ENCODE results near the gene AGPAT2.
A peak's percentile ranks its signal among the peaks of the same experiment; 100 is the strongest.
"Not testable (repeated sequence)": the region's sequence is repeated elsewhere in the genome, so short reads cannot be mapped to it uniquely, and the experiment has no call there.

The AGPAT2 gene

DNA sequence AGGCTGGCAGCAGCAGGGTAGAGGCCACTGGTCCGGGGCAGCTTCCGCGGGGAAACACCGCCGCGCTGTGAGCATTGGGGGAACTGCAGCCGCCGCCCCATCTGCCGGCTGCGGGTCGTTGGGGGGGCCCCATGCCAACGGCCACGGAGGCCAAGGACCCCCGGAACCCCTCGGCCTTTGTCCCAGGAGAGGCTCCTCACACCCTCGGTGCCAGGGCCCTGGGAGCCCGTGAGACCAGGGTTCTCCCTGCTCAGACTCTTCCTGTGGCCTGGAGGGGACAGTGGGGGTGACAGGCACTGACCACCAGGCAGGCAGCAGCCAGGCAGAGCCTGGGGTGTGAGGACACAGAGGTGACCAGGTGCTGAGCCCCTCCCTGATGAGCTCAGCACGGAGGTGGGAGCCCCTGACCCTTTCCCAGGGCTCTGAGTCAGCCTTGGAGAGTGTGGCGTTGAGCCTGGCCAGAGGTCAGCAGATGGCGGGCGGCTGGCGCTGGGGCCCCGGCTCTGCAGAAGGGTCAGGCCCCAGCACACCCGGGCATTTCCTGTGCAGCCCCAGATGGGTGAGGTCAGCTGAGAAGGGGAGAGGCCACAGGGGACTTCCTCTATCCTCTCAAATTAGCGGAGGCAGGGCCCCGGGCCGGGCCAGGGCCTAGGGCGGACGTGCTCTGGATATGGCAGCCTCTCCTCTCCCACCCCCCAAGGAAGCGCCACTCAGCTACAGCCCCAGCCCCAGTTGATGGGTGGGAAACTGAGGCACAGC is 42.5 kb downstream of the AGPAT2 start:
- peak; percentile 72 for DNase-seq

DNA sequence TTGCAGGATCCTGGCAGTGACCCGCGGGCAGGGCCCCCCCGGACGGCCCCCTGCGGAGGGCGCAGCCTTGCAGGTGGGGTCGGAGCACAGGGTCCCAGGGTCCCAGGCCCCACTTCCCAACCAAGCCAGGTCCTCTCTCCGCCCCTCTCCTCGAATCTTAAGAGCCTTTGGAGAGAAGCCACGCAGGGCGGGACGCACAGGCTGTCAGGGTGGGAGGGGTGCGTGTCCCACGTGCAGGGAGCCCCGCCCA is 43.0 kb downstream of the AGPAT2 start:
- DNase-seq, result no peak

DNA sequence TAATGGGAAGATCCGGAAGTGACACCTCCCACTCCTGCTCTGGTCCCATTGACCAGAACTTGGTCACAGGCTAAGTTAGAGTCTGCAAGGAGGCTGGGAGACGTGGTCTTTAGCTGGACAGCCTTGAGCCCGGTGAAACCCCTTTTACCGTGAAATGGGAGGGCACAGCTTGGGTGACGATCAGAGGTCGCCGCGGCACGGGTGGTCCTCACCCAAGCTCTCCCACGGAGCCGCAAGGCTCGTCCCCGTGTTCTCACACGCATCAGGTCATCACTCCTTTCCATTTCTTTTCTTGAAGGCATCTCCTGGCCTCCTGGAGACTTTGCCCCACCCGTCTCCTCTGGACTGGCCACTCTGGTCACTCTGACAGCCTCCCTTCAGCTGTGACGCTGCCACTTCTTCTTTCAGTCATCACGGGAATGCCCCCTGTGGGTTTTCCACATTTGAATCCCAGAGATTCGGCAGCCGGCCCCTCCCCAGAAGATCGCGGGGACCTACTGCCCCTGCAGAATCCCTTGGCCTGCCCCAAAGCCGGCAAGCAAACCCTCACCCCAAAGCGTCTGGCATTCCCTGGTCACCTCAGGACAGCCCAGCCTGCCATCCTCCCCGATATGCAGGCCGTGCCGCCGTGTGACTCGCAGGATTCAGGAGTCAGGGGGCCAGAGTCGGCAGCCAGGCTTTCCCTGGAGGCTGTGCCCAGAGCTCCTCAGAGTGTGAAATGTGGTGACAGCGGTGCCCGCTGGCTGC is 43.5 kb downstream of the AGPAT2 start:
- no peak for DNase-seq

DNA sequence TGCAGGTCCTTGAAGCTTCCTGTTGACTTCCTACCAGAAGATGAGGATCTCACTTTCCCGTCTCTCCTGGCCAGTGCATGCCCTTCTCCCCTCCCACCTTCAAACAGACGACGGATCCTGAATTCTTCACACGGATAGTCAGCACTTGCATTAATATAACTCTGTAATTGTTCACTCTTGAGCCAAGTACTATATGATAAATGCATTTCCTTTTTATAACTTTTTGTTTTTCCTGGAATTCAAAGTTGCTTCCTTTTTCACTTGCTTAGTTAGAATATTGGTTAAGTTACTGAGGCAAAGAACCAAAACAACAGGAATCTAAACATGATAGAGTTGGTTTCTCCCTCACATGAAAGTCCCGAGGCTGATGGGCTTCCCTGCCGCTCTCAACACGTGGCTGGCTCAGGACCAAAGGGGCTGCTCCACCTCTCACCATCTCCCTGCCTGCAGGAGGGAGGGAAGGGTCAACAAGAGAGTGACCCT is 44.8 kb downstream of the AGPAT2 start:
- no peak for DNase-seq

DNA sequence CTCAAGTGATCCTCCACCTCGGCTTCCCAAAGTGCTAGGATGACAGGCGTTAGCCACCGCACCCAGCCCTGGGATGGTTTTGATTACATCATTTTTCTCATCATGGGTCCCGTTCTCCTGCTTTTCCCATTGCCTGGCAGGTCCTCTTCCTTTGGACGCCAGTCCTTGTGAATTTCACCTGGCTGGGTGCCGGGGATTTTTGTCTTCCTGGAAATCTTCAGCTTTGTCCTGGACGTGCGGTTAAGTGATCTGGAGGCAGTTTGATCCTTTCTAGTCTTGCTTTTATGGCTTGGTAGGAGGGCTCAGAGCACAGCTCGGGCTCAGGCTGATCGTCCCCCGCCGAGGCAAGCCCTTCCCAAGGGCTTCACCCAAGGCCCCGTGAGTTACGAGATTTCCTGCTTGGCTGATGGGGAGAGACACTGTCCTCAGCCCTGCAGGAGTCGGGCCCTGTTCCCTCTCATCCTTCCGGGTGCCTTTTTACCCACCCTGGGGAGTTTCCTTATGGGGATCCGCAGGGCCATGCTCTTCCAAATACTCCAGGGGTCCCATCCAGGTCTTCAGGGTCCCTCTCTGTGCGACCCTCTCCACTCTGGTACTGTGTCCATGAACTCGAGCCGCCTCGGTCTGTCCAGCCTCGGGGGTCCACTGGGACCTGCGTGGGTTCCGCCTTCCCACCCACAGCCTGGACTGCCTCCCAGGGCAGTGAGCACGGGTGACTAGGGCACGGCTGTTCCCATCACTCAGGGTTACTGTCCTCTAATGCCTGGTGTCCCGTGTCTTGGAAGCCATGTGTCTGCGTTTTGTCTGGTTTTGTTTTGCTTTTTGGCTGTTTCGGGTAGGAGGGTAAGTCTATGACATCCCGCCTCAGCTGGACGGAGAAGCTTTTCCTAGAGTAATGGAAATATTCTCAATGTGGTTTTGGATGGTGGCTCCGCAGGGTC is 46.8 kb downstream of the AGPAT2 start:
- no peak for DNase-seq

DNA sequence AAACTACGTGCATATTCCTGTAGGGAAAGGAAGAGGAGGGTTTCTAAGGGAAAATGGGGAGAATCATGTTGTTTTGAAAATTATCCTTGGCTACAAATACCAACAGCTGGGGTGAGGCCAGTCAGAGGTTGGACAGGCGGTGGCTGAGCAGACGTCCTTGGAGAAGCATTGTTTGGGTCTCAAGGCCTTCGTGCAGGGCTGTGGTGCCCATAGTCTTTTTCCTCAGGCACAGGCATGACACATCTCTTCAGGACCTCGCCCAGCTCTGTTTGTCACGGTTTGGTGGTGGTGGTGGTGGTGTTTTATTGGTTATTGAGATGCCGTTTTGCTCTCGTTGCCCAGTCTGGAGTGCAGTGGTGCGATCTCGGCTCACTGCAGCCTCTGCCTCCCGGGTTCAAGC is 52.4 kb downstream of the AGPAT2 start:
- no peak for DNase-seq

DNA sequence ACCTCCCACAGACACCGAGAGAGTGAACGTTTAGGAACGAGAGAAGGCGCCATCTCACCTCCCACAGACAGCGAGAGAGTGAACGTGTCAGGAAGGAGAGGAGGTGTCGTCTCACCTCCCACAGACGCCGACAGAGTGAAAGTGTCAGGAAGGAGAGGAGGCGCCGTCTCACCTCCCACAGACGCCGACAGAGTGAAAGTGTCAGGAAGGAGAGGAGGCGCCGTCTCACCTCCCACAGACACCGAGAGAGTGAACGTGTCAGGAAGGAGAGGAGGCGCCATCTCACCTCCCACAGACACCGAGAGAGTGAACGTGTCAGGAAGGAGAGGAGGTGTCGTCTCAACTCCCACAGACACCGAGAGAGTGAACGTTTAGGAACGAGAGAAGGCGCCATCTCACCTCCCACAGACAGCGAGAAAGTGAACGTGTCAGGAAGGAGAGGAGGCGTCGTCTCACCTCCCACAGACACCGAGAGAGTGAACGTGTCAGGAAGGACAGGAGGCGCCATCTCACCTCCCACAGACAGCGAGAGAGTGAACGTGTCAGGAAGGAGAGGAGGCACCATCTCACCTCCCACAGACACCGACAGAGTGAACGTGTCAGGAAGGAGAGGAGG is 54.7 kb downstream of the AGPAT2 start:
- not testable (repeated sequence) for DNase-seq

DNA sequence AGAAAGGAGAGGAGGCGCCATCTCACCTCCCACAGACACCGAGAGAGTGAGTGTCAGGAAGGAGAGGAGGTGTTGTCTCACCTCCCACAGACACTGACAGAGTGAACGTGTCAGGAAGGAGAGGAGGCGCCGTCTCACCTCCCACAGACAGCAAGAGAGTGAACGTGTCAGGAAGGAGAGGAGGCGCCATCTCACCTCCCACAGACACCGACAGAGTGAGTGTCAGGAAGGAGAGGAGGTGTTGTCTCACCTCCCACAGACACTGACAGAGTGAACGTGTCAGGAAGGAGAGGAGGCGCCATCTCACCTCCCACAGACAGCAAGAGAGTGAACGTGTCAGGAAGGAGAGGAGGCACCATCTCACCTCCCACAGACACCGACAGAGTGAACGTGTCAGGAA is 55.2 kb downstream of the AGPAT2 start:
- peak; percentile 29 for DNase-seq

DNA sequence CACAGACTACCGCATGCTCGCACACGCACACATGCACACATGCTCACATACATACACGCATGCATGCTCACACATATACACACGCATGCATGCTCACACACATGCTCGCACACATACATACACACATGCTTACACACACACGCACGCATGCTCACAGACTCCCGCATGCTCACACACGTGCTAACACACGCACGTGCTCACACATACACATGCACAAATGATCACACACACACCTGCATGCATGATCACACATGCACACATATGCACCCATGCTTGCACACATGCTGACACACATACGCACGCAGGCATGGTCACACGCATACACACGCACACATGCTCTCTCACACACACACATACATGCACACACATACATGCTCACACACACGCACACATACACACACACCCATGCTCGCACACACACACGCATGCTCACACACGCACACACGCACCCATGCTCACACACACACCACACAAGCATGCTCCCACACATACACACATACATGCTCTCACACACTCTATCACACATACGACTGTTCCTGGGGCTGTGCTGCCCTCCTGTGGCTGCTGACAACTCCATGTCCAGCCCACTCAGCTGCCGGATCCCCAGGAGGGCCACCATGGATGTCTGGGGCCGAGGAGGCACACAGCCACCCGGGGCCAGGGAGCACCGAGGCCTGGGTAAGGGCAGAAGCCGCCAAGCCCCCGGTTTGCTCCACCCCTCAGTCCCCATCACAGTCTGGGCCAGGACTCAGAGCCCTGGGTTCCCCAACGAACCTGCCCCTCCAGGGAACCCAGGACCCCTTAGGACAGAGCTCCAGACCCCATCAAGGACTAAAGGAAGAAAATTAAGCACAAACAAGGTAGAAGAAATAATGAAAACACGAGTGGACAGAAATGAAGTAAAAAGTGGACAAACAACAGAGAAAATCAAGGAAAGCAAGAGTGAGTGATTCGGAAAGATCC is 55.9 kb downstream of the AGPAT2 start:
- peak; percentile 86 for DNase-seq

DNA sequence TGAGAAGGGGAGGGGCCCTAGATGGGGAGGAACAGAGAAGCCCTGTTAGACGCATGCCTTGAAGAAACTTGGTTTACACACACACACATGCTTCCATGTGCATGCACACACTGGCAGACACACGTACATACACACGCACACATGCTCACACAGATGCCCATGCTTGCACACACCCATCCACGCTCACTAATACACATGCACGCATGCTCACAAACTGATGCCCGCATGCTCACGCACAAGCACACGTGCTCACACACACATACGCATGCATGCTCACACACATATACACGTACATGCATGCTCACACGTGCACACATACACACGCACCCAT is 56.6 kb downstream of the AGPAT2 start:
- no peak for DNase-seq

DNA sequence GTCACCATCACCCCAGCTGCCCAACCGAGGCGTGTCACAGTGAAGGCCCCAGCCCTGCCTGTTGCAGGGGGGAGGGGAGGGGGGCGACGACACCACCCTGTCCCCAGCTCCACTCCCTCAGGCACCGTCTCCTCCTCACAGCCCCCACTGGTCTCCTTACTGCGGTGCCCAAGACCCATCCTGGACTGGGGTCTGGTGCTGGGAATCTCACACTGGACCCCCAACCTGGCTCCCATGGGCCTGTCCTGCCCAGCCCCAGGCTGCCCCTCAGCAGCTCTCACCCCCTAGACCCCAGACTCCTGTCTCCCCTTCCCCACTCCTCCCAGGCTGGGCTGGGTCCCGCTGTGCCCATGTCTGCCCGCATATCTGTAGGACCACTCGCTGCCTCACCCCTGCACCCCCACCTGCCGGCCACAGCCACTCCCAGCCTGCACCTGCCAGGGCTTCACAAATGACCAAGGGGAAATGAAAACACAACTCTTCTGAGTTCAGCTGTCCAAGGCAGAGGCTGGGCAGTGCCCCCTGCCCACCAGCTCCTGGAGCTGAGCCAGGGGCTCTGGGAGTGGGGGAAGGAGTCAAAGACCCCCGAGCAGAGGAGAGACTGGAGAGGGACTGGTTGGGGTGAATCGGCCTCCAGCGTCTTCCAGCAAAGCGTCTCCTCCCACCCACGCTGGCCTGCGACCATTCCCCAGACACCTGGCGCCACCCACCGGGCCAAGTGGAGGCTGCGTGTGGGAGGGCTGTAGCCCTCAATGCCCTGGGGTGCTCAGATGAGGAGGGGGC is 57.2 kb downstream of the AGPAT2 start:
- DNase-seq, result peak; percentile 73

DNA sequence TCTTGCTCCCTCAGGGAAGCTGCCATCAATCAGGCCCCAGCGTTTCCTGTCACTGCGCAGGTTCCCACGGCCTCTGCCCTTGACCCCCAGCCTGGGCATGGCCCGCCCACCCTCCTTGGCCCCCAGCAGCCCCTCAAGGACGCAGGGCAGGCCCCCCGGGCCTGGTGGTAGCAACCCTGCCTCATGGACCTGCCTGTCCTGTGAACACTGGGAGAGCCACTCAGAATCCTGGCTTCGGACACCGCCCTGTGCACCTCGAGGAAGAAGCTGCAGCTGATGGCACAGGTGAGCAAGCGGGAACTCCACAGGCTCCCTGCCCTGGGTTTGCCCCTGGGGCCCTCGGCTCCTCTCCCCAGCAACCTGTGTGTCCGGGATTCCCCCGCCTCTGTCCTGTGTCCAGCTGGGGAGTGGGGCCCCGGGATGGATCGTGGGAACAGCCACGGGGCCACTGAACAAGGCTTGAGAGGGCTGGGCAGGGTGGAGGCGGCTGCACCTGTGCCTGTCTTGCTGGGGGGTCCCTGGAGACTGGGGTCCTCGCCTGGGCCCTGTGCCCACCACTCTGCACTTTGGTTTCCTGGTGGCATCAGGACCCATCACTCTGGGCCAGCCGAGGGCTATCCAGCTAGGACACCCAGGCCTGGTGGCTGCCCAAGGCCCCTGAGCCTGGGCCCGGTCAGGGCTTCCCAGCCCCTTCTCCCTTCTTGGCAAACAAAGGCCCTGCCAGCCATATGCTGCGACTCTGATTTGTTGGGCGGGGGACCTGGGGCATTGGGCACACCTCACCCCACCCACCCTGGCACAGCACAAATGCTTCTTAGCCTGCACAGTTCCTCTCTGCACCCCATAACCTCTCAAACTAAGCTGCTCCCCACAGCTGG is 58.0 kb downstream of the AGPAT2 start:
- no peak for DNase-seq

DNA sequence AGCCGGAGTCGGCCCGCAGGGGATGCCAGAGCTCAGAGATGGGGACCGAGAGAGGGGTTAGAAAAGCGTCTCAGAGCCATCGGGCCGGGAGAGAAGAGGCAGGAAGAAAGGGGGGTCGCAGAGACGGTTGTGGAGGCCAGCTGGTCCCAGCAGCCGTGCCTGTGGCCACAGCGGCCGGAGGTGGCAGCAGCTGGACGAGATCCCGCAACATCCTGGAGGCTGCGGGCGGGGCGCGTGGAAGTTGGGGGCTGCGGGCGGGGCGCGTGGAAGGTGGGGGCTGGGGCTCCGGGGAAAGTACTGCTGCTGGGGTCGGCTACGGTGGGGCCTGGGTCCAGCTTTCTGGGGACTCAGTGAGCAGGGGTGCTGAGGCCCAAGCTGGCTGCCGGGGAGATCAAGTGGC is 59.0 kb downstream of the AGPAT2 start:
- no peak for DNase-seq

DNA sequence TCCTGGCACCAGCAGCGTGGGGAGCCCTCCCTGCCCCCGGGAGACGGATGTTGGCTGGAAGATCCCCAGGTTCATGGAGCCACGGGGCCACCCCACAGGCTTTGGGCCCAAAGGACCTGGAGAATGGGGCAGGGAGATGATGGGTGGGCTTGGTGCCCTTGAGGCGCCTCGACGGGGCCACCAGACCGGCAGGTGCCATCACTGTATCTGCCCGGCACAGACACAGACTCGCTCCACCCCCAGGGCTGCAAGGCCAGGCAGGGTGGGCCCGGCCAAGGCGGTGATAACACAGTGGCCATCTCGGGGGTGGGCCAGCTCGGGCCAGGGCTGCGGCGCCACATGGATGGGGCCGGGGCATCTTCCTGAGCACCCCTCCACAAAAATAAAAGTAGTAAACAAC is 59.6 kb downstream of the AGPAT2 start:
- no peak for DNase-seq

DNA sequence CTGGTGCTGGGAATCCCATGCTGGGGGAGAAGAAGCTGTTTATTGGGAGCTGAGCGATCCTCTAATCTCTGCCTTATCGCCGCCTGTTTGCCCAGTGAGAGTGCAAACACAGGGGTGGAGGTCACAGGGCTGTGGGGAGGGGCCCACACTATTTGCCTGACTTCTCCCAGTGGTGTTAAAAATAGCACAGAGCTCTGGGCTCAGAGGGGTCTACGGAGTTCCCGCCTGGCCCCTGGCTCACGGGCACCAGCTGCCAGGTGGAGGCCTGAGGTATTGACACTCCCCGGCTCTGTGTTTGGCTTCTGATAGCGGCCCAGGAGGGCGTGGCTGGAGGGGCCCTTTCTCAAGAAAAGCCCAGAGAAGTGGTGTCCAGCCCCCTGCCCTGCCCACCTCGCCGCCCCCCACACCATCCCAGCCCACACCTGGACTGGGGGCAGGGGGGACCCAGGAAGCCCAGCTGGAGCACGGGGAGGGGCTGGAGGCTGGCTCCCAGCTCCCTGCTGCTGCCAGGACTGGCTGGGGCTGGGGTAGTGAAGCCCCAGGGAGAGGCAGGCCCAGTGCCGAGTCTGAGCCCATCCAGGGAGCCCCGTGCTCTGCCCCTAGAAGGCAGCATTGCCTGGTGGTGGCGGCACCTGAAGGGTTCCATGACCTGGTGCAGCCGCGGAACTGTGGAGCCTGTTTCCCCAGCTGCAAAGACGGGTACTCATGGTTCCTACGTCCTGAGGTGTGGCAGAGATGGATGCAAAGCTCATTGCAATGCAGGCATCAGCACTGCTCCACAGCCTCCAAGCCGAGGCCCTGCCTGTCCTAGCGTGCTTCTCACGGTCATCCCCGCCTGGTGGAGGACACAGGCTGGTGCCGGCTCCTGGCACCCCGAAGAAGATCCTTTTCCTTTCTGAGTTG is 60.3 kb downstream of the AGPAT2 start:
- no peak for DNase-seq

DNA sequence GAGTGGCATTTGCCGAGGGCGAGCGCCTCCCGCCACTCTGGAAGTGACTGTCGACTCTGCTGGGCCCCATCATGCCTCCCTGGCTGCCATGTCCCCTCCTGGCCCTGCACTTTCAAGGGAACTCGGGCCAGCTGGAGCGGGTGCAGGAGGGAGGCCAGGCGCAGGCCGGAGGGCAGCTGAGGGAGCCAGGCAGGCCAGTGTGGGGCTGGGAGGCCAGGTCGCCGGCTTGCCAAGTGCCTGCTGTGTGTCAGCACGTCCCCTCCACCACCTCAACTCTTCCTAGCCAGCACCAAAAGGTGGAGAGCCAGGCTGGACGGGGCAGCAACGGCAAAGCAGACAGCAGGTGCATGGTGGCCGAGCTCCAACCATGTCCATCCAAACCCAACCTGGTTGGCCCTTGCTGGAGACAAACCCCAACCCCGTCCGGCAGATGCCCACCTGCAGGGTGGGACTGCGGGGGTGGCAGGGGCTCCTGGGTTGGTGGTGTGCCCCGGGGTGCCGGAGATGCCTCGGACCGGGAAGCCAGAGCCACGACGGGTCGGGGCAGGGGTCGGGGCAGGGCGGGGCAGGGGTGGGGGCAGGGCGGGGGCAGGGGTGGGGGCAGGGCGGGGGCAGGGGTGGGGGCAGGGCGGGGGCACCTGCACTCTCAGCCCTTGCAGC is 61.1 kb downstream of the AGPAT2 start:
- no peak for DNase-seq

DNA sequence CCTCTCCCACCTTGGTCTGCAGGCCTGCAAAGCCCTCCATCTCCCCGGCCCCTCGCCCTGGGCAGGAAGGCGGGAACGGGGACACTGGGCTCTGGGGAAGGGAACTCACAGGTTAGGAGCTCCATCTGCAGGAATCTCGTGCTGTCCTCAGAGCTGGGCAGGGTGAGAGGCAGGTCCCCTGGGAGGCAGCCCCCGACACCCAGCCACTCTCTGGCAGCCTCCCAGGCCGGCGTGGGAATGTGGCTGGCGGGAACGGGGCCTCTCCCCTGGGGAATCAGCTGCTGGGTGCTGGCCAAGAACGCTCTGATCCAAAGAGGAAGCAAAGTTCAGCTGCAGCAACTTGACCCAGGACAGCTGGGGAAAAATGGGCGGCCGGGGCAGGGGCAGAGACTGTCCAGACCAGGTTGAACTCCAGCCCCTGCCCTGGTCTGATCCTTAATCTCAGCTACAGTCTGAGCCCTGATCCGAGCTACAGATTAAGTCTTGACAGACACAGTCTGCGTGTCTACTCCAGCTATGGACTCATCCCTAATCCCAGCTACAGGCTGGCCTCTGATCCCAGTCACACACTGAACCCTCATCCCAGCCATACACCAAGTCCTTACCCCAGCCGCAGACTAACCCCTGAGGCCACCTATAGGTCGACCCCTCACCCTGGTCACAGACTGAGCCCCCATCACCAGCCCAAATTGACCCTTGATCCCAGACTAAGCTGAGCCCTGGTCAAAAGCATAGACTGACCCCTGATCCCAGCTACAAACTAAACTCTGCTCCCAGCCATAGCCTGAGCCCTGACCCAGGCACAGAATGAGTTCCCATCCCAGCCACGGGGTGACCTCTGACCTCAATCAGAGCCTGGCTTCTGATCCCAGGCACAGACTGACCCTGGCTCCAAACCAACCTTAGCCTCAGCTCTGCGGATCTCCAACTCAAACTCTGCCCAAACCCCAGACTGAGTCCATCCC is 61.9 kb downstream of the AGPAT2 start:
- no peak for DNase-seq
